Brain microvascular endothelial cell (primary cell): Measurements from ENCODE around the gene SERINC5.
"Not testable (repeated sequence)": the region's sequence is repeated elsewhere in the genome, so short reads cannot be mapped to it uniquely, and the experiment has no call there.

Experiments
- DNase-seq: peaks from one replicate; pipeline ENCODE4 v3.0.0-alpha.2; 2020
- H3K27ac ChIP-seq: fragments of 250-450 bp; sonication (Bioruptor Pico); 2 replicates; pipeline ENCODE4 v1.5.1; 2020; ENCODE audit warnings: mild to moderate bottlenecking, moderate library complexity
- H3K27me3 ChIP-seq: fragments of 250-450 bp; sonication (Bioruptor Pico); replicated peaks from 2 replicates; pipeline ENCODE4 v1.5.1; 2020; ENCODE audit warnings: mild to moderate bottlenecking
- H3K36me3 ChIP-seq: fragments of 250-450 bp; sonication (Bioruptor Pico); replicated peaks from 2 replicates; pipeline ENCODE4 v1.5.1; 2020; ENCODE audit warnings: mild to moderate bottlenecking
- H3K4me3 ChIP-seq: 2 replicates; pipeline ENCODE4 v1.5.1; 2011; ENCODE audit warnings: low read depth, mild to moderate bottlenecking, control low read depth, low read length, moderate library complexity
- CTCF ChIP-seq: IDR thresholded peaks from 2 replicates; pipeline ENCODE4 v1.5.1; 2011; ENCODE audit warnings: low read depth, mild to moderate bottlenecking, moderate library complexity, low read length, control low read depth, inconsistent platforms; ENCODE audit errors: missing control alignments
- in situ Hi-C: cut with HindIII; loops from 2 replicates; pipeline ENCODE4 v1.10.0; 2017; ENCODE audit warnings: low sequenced_read_pairs, low pct_ligation_motif_present

SERINC5 gene

GRCh38 chr5:80191991-80192398, 63.9 kb downstream of the SERINC5 start:
- in situ Hi-C loops, result no loop called here
- Histone ChIP-seq H3K36me3 (no peaks in the 10 kb centered on the region), H3K27ac (no peak overlapping the region), H3K27me3 (no peaks in the 10 kb centered on the region), H3K4me3 (no peak overlapping the region)
- DNase-seq, result no peak
- TF ChIP-seq CTCF, result no peak

- Histone ChIP-seq H3K36me3 (no peaks in the 10 kb centered on the region), H3K4me3 (no peak overlapping the region), H3K27ac (no peak overlapping the region), H3K27me3 (no peaks in the 10 kb centered on the region)
- in situ Hi-C loops, result no loop called here
- DNase-seq, result no peak
- TF ChIP-seq CTCF, result no peak
Observed at GRCh38 chr5:80191397-80191796, 64.5 kb downstream of the SERINC5 start.

GRCh38 chr5:80190960-80191359, 64.9 kb downstream of the SERINC5 start:
- H3K27ac ChIP-seq, result no peak overlapping the region
- DNase-seq, result no peak
- no peak overlapping the region for H3K4me3 ChIP-seq

GRCh38 chr5:80189701-80190100, 66.1 kb downstream of the SERINC5 start:
- H3K27ac ChIP-seq, result no peak overlapping the region
- H3K36me3 ChIP-seq, result no peaks in the 10 kb centered on the region
- no peaks in the 10 kb centered on the region for H3K27me3 ChIP-seq
- H3K4me3 ChIP-seq, result no peak overlapping the region
- no peak for TF ChIP-seq CTCF
- no peak for DNase-seq
- in situ Hi-C loops, result no loop called here

More at GRCh38 chr5:80190960-80191359, 64.9 kb downstream of the SERINC5 start:
- TF ChIP-seq CTCF, result no peak
- Histone ChIP-seq H3K36me3 (no peaks in the 10 kb centered on the region), H3K27me3 (no peaks in the 10 kb centered on the region)
- in situ Hi-C loops, result no loop called here

GRCh38 chr5:80189201-80189600, 66.6 kb downstream of the SERINC5 start:
- no peak for TF ChIP-seq CTCF
- H3K4me3 ChIP-seq, result no peak overlapping the region
- H3K27me3 ChIP-seq, result no peaks in the 10 kb centered on the region
- H3K27ac ChIP-seq, result no peak overlapping the region
- DNase-seq, result no peak
- no peaks in the 10 kb centered on the region for H3K36me3 ChIP-seq
- in situ Hi-C loops, result no loop called here

GRCh38 chr5:80187421-80188090, 68.3 kb downstream of the SERINC5 start:
- in situ Hi-C loops, result no loop called here
- H3K27me3 ChIP-seq, result no peaks in the 10 kb centered on the region
- DNase-seq, result no peak
- no peak overlapping the region for H3K27ac ChIP-seq
- no peak overlapping the region for H3K4me3 ChIP-seq
- TF ChIP-seq CTCF, result no peak
- H3K36me3 ChIP-seq, result no peaks in the 10 kb centered on the region

- H3K27me3 ChIP-seq, H3K36me3 ChIP-seq, H3K27ac ChIP-seq, H3K4me3 ChIP-seq, DNase-seq, in situ Hi-C loops: not testable (repeated sequence)
Observed at GRCh38 chr5:80185535-80185934, 70.3 kb downstream of the SERINC5 start.
